ENCODE data around the gene TNFAIP2.

DNA sequence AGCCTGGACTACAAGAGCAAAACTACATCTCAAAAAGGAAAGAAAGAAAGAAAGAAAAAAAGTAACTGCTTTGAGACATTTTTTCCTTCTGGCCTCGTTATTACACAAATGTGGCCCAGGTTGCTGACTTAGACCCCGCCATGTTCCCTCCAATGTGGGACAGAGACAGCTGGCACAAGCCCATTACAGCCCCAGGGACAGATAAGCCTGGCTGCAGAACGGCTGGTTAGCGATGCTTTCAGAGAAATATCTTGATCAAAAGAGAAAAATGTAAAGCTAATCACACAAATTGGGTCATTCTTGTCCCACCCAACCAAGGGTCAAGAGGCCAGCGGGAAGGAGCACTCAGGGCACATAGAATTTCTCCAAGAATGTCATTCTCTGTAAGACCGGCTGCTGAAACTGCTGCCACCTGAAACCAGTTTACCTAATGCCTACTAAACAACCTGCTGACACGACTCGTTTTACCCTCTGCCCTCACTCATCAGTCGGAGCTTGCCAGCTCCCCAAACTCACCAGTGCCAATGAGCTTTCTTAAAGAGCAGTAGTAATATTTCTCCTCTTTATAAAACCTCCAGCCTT lies 63.1 kb downstream of the TNFAIP2 start:
- TF ChIP-seq ZC3H10 (CRISPR knock-in tag; IDR thresholded peaks at IDR 0.05) (no peak), ARNTL (CRISPR knock-in tag; IDR thresholded peaks at IDR 0.05; ENCODE audit: borderline replicate concordance, low read depth) (no peak), TCF4 (CRISPR knock-in tag; IDR thresholded peaks at IDR 0.05; ENCODE audit: borderline replicate concordance) (no peak), ZNF70 (CRISPR knock-in tag; IDR thresholded peaks at IDR 0.05) (no peak)

Measured in SK-N-SH treated with all-trans-retinoic acid at 6 μM for 48 hours (cell line).